ENCODE data around the gene MANBA.

GRCh38 chr4:102606846-102607450 lies 153.8 kb downstream of the MANBA start:
- TF ChIP-seq, protein P1, sequence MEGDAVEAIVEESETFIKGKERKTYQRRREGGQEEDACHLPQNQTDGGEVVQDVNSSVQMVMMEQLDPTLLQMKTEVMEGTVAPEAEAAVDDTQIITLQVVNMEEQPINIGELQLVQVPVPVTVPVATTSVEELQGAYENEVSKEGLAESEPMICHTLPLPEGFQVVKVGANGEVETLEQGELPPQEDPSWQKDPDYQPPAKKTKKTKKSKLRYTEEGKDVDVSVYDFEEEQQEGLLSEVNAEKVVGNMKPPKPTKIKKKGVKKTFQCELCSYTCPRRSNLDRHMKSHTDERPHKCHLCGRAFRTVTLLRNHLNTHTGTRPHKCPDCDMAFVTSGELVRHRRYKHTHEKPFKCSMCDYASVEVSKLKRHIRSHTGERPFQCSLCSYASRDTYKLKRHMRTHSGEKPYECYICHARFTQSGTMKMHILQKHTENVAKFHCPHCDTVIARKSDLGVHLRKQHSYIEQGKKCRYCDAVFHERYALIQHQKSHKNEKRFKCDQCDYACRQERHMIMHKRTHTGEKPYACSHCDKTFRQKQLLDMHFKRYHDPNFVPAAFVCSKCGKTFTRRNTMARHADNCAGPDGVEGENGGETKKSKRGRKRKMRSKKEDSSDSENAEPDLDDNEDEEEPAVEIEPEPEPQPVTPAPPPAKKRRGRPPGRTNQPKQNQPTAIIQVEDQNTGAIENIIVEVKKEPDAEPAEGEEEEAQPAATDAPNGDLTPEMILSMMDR (IDR thresholded peaks at IDR 0.05) = no peak
- no peak for TF ChIP-seq POLR2A (IDR thresholded peaks at IDR 0.05)

All from adrenal gland (tissue), 5 donors.